HPDE6-E6E7 (cell line): ENCODE data around the gene CFAP53.

ENCODE experiments used
- DNase-seq: peaks from one replicate; pipeline ENCODE4 v3.0.0; 2011; ENCODE audit warnings: missing footprints; ENCODE audit errors: extremely low spot score

Gene CFAP53

DNA sequence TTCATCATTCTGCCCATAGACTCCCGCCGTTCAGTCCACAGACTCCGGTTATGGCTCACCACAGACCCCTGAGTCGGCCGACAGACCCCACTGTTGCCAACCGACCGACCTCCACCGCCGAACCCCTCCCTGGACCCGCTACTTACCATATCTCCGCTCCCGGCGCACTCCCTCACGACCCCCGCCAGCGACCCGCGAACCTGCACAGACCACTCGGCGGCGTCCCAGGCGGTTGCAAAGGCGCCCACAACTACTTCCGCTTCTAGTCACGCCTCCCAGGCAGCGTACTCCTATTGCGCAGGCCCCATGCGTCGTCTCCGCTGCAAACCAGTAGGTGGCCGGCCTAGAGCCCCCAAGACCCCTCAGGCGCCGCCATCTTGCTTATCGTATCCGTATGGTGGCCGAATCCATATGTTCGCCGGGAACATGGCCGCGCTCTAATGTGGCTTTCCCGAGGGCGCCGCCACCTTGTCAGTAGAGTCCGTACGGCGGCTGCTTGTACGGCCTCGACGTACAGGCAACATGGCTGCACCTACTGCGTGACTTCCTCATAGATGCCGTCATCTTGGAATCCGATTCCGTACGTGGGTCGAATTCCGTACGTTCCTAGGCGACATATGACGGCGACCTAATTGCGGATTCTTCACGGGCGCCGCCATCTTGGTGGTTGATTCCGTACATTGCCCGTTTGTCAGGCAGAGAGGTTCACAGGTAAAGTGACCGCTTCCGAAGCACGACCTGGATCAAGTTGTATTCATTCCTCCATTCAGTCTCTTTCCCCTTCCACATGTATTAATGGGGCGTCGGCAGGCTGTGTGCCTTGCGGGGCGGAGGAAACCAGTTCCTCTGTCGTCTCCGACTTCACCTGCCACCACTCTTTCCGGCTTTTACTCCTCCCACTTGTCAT is 21.4 kb upstream of the CFAP53 start, which contains the start of gene CXXC1:
Gene CXXC1, minus strand, starts transcription at position 252 of the 907 bp plus-strand sequence. Its CDS starts 103 bp downstream, at position 149.
- peak; percentile 85 for DNase-seq

DNA sequence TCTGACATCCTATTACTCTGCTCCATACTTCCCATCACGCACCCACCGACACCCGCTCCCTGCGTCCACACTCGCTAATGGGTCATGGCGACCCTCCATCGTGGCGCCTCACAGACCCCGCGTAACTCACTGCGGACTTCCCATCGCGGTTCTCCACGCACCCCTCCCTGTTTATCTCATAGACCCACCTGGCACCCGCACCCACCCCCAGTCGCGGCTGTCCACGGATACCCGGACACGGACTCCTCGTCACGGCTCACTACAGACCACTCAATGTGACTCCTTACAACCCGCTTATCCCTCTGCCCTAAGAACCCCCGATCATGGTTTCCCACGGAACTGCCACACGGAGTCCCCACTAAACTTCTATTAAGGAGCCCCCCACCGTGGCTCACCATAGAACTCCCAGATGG is 20.7 kb upstream of the CFAP53 start:
- DNase-seq = no peak

- no peak for DNase-seq
These were observed 20.2 kb upstream of the CFAP53 start for GRCh38 chr18:50286391-50287027.

DNA sequence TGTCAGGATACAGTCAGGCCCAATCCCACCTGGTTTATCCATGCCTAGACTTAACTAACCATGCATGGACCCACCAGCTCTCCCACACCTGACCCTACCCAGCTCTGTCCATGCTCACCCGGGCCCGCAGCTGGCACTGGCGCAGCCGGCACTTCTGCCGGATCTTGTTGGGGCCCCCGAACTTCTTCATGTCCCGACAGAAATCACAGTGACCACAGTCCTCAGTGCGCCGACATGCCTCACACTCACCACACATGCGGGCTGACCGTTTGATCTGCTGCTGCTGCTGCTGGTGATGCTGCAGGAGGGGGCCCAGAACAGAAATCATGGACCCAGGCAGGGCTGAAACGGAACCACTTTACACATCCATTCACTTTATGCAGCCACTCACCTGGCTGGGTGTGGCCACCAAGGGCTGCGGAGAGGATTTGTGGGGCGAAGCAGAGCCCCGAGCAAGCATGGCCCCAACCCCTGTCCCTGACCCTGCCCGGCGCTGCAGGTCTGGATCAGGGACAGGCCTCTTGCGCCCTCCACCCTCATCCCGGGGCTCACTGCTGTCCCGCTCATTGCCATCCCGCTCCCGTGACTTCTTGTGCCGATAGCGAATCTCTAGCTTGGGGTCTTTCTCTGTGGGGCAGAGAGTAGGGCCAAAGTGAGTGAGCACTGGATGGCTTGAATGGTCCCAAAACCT is 19.5 kb upstream of the CFAP53 start:
- DNase-seq = no peak

DNA sequence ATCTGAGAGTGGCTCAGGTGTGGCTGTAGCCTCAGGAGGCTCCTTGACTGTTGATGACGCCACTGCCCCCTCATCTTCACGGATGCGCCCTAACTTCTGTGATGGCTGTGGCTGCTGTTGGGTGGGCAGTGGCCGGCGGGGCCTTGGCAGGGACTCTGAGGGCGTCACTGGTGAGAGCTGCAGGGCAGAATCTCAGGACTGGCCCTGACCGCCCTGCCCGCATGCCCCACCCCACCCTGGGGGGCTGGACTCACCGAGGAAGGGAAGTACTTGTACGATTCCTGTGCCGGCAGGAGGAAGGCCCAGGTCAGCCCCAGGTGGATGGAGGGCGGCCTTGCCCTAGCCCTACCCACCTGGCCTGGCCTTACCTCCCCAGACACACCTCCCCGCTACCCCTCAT is 18.8 kb upstream of the CFAP53 start:
- DNase-seq = no peak

- DNase-seq = peak; percentile 46
These were observed 18.1 kb upstream of the CFAP53 start for GRCh38 chr18:50284255-50284885.

GRCh38 chr18:50283469-50284209 is 17.3 kb upstream of the CFAP53 start:
- no peak for DNase-seq

GRCh38 chr18:50282521-50283335 is 16.4 kb upstream of the CFAP53 start:
- no peak for DNase-seq

- DNase-seq = no peak
These were observed 15.8 kb upstream of the CFAP53 start for GRCh38 chr18:50281972-50282520.

DNA sequence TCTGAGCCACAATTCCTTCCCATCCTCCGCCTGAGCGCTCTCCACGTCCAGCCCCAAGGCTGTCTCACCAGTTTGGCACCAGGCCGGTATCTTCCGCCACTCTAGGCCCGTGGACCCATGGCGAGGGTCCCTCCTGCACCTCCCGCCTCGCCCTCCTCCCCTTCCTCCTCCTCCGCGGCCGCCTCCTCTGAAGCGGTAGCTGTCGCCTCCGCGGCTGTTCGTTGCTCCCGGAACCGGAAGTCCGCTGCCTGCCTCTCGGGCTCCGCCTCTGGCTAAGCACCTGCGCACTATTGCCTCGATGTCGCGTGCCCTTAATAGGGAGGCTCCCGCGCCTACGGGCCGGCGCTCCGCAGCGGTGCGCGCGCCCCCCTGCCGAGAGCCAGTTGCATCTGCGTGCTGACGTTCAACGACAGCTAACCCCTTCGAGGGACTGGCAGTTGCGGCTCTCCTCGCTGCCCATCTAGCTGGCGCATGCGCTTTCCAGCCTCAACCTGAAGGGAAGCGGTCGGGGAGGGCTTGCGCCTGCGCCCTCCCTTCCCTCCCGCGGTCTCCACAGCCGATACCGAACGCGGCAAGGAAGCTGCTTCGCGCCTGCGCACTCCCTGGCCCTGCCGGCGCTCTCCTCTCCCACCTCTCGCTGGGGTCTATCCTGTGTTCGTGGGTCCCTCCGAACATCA is 15.1 kb upstream of the CFAP53 start, which contains the start of gene MBD1:
Gene MBD1, minus strand, starts transcription at position 229 of the 677 bp plus-strand sequence. CDS start 1,531 bp downstream, outside the sequence.
- peak; percentile 93 for DNase-seq

- no peak for DNase-seq
These were observed 14.5 kb upstream of the CFAP53 start for GRCh38 chr18:50280707-50281294.

DNA sequence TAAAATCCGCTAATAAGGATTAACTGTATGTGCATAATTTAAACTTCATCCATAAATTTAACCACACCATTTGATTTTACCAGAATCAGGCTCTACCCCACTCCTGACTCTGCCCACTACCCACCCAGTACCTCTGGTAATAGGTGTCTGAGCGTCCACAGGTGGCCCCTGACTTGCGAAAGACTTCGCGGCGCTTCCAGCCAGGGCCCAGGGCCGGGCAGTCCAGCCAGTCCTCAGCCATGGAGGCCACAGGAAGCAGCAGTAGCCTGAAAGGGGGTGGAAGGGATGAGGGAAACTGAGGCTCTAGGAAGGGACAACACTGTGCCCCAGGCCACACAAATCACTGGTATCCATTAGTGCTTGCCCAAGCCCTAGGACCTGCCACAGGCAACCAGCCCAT is 13.5 kb upstream of the CFAP53 start:
- no peak for DNase-seq

DNA sequence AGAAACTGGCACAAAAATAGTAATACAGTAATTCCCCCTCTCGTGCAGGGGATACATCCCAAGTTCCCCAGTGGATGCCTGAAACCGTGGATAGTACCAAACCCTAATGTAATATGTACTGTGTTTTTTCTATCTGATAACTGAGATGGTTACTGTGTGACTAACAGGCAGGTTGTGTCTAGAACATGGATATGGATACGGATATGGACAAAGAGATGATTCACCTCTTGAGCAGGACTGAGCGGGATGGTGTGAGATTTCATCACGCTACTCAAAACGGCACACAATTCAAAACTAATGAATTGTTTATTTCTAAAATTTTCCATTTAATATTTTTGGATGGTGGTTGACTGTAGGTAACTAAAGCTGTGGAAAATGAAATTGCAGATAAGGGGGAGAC is 11.6 kb upstream of the CFAP53 start:
- peak; percentile 76 for DNase-seq

DNA sequence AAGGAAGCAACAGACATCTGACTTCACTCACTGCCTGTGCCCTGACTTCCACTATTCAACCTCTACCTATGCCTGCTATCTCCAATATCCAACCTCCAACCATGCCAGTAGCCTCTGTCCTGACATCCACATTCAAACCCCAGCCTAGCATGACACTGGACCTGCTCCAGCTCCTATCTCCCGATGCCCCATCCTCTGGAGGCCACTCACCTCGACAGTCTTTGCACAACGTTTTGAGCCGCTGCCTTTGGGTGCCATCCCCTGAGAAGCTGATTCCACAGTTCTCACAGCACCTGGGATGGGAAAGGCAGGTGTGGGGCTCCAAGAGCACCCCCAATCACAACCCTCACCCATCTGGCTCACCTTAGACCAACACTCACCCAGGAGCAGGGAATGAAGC is 10.2 kb upstream of the CFAP53 start:
- no peak for DNase-seq

DNA sequence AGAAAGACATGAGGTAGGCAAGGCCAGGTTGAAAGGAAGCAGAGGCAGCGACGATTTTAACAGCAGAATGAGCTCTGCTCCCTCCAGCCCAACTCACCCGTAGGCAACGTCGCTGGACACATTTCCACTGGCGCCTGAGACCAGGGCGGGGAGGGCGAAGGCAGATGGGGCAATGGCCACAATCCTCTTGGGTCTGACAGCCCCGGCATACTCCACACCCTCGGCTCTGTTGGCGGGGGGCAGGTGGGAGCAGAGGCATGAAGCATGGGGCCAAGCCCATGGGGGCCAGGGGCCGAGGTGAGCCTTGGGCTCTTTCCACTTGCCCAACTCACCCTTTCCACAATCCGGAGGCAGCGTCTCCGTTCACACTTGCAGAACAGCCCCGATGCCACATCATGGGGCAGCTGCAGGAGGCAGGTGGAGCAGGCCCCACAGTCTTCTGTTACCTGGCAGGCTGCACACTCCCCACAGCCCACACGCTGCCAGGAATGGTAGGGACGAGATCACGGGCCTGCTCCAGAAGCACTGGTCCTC is 9.3 kb upstream of the CFAP53 start:
- DNase-seq = no peak

GRCh38 chr18:50274941-50275340 is 8.6 kb upstream of the CFAP53 start:
- no peak for DNase-seq

DNA sequence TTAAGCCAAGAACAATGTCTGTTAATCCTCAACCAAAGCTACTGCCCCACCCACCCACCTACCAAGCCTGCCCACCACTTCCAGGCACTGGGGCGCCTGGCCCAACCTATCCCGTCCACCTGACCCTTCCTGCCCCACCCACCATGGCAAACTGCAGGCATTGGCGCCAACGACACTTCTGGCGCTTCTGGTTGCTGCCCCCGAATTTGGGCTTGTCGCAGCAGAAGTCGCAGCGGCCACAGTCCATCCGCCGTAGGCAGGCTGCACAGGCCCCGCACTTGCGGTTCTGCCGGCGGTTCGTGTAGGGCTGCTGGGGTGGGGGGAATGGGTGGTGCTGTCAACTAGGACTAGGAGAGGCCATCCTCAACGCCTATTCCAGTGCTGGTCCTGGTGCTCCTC is 7.7 kb upstream of the CFAP53 start:
- no peak for DNase-seq

DNA sequence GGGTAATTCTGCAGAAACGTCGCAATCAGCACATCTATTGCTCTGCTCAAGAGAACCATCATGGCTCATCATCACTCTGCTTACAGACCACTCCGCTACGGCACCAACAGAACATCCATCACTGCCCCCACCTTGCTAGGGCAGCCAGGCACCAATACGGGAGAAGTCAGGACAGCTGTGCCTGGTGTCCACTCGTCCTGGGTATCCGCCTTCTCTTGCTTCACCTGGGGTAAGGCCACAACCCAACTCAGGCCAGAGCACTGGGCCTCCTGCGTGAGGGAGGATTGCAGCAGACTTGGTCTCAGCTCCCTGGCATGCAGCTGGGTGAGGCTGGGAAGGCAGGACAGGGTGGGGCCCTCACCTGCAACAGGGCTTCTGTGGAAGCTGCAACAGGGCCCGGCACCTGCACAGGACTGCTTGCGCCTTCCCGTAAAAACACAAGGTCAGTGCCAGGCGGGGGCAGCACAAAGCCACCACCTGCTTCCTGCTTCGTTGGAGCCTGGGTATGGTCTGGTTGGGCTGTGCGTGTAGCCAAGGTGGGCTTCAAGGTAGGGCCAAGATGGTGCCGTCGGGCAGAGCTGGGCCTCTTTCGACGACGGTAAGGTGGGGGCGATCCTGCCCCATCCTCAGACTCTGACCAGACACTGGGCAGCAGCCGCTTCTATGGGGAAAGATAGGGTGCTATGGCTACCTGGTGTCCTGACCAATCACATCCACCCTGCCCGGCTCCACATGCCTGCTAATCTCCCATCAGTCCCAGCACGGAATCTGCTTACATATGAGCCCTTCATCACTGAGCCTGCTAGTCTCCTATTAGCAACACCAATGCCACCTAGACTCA is 7.1 kb upstream of the CFAP53 start:
- no peak for DNase-seq
